ENCODE measurements around the gene SIPA1L3.

GRCh38 chr19:37995346-37995745 lies 88.3 kb downstream of the SIPA1L3 start:
- TF ChIP-seq CTCF (IDR thresholded peaks at IDR 0.05 in 2 of 3, conservative IDR thresholded peaks at IDR 0.05 in 1 of 3; ENCODE audit: control insufficient read depth in 2 of 3, extremely low read depth in 1 of 3, insufficient read depth in 1 of 3, low read depth in 3 of 3, low read length in 3 of 3): no peak
- no peak for TF ChIP-seq CEBPB (IDR thresholded peaks at IDR 0.05; ENCODE audit: borderline replicate concordance in 1 of 2, low read depth in 2 of 2, low read length in 2 of 2)

Measured in GM12878 (cell line).